IPS-NIHi7 (cell line): ENCODE data around the gene ZBTB42.

Source experiments
- DNase-seq: peaks from one replicate; pipeline ENCODE4 v3.0.0; 2012; ENCODE audit warnings: mixed read lengths; ENCODE audit errors: extremely low spot score

Gene ZBTB42

DNA sequence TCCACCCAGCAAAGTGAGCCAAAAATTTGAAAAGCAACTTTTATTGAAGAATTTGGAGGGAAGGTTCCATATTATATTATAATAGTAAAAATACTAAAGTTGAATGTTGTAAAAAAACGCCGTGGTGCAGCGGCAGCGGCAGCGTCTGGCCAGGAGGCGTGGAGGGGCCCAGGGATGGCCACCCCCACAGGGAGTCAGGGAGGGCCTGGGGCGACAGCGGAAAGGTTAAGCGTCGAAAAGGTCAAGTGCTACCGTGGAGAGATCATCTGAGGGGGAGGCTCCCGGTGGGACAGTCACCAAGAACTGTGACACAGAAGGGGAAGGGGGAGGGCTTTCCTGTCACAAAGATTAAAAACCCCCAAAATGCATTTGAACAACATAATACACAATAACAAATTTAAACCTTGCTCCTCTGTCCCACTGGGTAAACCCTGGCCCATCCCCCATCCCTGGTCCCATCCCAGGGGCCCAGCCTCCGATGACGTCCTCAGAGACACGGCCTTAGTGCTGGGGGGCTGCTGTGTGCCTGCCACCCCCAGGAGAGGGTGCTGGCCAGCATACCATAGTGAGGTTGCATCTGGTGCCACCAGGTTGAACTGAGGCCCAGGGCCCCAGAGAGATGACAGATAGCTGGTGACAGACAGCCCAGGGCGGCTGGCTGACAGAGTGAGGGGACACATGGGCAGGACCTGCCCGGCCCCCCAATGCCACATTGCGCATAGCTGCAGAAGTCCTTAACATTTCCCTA is 31.4 kb upstream of the ZBTB42 start:
- DNase-seq, result no peak

DNA sequence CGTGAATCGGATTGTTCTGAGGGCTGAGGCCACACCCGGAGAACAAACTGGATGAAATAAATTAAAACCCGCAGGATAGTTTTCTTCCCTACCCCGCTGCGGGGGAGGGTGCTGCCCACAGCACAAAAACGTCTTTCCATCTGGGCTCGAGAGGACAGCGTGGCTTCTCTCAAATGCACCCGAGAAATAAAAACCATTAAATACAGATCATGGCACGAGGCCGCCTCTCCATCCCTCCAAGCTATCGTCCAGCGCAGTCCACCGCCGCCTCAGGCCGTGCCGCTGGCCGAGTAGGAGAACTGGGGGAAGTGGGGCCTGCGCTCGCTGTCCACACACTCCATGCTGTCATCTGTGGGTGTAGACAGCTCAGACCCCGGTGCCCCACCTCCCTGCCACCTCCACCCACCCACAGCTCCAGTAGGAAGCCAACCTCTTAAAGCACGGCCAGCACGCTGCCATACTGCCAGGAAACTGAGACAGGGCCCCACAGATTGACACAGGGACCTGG is 30.8 kb upstream of the ZBTB42 start:
- no peak for DNase-seq

DNA sequence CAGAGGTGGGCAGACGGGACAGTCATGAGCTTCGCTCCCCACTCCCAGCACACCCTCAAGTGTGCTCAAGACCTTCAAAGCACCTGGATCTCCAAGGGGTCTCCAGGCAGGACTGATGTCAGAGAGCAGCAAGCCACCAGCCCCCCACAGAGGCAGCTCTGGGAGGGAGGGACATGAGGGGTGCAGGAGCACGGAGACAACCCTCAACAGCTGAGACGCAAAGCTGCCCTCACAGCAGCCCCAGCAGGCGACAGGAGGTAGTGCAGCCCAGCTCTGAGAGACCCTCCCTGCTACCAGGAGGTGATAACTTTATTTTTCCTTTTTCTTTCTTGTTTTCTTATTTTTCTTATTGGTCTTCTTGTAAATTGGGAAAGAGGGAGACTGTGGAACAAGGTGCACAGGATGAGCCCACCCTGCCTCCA is 30.0 kb upstream of the ZBTB42 start:
- DNase-seq, result no peak

DNA sequence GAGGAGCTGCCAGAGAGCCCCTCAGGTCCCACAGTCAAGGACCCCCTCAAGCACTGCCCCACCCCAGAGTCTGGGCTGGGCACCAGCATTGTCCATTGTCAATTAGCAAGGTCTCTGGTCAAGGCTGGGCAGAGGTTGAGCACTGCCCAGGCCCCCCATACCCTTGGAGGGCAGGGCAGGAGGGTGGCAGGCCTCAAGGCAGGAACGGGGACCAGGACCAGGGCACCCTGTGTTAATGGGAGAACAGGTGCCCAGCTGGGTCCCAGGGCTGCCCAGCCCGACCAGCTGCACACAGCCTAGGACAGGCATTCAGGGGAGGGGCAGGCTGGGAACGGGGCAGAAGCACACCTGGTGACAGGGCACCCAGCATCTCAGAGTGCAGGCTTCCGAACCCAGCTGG is 29.5 kb upstream of the ZBTB42 start:
- DNase-seq, result no peak

DNA sequence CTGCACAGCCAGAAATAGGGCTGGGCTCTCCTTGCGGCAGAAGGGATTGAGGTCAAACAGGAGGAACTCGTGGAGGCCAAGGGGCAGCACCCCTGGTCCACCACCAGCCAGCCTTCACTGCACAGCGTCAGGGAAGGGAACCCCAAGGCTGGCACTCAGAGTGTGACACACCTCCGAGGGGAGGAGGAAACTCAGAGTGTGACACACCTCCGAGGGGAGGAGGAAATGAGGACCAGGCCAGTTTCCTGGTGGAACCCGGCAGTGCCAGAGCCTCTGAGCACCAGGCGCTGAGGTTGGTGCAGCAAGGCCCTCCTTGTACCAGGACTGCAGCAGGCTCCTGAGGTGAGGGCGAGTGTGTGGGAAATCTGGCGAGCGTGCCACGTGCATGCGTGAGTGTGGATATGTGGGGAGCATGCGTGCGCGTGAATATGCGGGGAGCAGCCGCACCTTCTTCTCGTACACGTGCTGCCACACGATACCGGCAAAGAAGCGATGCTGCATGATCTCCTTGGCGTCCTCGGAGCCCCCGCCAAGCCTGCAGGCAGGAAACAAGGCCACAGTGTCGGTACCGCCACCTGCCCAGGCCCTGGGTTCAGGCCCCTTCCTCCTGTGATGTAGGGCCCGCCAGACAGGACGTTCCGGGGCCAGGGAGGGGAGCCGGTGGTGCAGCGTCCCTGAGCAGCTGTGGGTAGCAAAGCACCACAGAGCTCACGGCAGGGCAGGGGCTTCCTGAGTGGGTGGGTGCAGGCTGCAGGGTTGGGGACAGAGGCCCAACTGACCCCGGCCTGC is 28.8 kb upstream of the ZBTB42 start:
- DNase-seq, result no peak

DNA sequence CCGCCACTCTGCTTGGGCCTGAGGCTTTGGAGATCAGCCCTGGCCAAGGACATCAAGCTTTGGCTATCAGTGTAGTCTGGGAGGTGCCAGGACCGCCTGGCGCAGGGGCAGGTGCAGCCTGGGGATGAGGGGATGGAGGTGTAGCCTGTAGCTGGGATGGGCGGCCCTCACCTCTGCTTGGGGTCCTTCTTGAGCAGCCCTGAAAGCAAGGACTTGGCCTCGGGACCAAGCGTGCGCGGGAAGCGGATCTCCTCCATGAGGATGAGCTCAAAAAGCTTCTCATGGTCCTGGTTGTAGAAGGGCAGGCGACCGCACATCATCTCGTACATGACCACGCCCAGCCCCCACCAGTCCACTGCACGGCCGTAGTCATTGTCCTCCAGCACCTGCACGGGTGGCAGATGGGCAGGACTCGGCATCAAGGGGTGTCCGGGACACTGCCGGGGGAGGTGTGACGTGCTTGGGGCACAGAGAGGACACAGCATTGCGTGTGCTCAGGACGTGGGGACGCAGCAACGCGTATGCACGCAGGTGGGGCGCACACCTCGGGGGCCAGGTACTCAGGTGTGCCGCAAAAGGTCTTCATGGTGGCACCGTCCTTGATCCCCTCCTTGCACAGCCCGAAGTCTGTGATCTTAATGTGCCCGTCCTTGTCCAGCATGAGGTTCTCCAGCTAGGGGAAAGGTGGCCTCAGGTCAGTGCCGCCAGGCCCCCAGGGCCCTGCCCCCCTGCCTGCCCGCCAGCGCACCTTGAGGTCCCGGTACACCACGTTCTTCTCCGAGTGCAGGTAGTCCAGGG is 28.0 kb upstream of the ZBTB42 start:
- no peak for DNase-seq

DNA sequence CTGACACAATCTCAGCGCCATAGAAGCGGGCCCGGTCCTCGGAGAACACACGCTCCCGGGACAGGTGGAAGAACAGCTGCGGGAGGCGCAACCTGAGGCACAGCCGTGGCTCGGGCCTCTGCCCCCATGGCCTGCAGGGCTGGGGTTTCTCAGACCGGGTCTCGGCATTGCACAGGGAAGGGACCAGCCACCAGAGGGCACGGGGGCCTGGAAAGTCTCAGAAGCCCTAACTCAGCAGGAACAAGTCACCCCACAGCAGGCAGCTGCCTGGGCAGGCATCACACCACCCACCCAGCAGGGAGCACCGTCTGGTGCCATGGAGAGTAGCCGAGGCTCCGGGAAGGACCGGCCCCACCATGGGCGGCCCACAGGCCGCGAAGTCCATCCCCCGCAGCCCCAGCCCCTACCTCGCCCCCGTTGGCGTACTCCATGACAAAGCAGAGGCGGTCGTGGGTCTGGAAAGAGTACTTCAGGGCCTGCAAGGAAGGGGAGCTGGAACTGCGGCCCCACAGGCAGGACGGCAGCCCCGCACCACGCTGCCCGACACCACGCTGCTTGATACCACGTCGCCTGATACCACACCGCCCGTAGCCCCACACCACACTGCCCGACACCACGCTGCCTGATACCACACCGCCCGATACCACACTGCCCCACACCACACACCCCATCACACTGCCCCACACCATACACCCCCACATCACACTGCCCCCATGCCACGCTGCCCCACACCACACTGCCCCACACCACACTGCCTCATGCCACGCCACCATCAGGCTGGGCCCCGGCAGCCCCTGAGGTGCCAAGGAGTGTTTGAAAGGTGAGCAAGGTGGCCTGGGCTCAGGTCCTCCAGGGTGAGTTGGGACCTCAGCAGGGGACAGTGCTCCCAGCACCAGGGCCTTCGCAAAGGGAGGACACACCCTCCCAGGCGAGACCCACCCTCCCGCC is 27.1 kb upstream of the ZBTB42 start:
- no peak for DNase-seq

DNA sequence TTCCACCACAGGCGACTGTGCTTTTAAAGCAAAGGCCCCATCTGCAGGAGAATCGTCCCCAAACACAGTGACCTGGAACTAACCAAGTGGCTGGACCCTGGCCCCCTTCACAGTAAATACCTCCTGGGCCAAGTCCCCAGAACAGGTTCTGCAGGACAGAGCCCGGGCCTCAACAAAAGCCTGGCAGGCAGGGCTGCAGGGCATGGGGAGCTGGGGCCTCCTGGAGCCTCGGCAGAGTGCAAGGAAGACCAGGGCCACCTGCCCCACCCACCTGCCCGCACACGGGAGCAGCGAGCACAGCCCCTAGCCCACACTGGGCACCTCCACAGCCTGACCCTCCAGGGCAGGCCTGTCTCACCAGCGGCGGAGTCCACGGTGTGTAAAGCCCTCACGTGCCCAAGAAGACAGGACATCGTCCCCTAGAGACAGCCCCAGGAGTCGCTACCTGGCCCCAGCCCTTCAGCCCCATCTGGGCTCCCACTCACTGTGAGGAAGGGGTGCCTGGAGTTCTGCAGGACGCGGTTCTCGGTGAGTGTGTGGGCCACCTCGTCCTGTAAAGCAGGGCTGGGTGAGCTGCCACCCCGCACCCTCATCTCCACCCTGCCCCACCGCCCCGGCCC is 26.3 kb upstream of the ZBTB42 start:
- DNase-seq, result no peak

DNA sequence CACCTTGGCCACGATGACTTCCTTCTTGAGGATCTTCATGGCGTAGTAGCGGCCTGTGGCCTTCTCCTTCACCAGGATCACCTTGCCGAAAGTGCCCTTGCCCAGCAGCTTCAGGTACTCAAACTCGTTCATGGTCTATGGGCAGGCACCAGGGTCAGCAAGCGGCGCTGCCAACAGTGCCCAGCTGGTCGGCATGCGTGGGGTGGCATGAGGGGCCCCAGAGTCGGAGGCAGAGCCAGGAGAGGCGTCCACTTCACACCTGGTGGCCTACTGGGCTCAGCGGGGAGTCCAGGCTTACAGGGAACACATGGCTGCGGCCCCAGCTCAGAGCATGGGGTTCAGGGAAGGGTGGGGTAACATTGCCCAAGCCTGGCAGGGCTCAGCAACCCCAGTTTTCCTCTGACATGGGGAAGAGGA is 25.8 kb upstream of the ZBTB42 start:
- DNase-seq, result no peak

DNA sequence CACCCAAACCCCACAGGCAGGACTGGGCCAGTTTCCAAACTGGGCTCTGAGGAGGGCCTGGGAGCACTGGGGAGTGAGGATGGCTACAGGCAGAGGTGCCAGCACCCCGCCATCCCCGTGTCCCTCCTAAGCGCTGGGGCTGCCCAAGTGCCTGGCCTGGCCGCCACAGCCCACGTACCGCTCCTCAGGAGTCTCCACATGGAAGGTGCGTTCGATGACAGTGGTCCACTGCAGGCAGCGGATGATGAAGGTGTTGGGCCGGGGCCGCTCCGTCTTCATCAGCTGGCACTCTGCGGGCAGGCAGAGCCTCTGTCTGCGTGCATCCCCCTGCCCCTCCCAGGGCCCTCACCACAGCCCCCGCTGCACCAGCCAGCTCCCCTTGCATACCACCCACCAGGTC is 24.4 kb upstream of the ZBTB42 start:
- DNase-seq, result no peak

DNA sequence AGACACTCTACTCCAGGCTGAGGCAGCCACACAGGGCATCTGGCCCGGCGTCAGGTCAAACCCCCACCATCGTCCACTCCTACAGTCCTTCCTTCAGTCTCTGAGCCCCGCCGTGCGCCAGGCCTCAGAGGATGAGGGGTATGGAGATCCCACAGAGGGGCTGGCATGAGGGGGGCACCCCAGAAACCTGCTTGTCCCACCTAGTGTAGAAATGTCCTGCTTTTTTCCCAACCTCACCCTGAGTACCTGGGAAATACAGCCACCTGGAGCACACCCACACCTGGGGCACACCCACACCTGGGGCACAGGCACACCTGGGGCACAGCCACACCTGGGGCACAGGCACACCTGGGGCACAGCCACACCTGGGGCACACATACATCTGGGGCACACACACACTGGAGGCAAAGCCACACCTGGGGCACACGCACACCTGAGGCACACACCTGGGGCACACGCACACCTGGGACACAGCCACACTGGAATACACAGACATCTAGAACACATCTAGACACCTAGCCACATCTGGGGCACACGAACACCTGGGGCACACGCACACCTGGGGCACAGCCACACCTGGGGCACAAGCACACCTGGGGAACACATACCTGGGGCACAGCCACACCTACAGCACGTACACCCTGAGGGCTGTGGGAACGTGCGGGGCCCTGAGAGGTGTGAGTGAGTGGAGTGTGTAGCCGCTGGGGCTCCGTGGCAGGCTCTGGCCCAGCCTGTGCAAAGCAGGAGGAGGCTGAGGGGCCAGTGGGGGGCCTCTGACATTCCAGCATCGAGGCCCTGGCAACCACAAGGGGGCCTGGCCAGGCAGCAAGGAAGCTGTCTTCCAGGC is 23.7 kb upstream of the ZBTB42 start:
- DNase-seq, result no peak

DNA sequence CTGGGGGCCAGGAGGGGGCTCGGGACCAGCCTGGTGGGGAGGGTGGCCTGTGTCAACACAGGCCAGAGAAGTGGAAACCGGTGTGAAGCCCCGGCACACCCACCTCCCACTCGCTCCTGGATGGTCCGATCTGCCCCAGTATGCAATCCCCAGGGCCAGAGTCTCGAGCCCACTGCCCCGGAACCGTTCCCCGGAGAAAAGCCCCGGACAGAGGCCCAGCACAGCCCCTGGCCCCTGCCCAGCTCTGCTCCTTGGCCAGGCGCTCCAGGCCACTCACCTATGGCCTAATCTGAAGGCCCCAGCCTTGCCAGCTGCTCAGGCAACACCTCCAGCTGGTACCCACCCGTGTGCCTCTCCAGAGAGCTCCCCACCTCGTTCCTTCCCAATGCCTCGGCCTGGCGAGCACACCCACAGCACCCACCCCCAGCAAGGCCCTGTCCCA is 23.1 kb upstream of the ZBTB42 start:
- DNase-seq, result no peak

DNA sequence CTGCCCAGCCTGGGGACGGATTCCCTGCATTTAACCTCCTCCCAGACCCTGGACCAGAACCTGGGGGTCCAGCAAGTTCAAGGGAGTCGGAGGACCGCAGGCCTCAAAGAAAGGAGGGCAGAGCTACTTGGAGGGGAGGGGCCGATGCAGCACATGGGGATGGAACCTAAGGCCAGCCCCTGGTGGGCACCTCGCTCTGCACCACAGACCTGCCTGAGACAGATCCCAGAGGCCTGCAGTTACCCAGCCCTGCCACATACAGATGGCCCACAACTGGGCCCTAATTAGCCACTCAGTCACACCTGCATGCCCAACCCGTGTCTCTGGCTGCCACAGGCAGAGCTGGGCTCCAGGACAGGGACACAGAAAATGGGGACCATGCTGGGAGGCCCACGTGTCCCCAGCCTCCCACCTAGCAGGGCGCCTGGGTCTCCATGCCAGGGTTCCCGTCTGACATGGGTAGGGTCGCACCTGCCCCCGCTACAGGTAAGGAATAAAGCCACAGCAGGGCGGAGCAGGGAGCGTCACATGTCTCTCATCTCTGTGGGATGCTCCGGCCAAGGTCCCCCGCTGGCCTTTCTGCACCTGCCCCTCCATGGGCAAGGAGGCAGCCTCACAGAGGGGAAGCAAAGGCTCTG is 22.1 kb upstream of the ZBTB42 start:
- no peak for DNase-seq

DNA sequence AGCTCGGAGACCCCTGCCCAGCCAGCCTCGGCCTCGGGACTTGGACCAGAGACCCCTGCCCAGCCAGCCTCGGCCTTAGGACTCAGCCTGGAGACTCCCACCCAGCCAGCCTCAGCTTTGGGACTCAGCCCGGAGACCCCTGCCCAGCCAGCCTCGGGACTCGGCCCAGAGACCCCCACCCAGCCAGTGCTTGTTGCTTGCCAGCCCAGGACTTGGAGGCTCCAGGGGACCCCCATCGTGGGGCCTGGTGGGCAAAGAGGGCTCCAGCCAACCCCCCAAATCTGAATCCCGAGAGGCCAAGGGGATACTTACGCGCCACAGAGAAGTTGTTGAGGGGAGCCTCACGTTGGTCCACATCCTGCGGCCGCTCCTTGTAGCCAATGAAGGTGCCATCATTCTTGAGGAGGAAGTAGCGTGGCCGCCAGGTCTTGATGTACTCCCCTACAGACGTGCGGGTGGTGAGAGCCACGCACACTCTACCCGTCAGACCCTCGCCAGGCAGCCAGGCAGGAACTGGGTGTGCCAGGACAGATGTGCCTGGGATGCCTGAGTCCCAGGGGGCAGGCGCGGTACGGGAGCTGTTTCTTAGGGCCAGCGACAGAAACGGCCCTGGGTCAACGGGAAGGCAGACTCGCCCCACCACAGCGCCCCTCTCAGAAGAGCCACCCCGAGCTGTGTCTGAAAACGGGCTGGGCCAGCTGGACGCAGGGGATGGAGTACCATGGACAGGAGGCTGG is 21.0 kb upstream of the ZBTB42 start:
- DNase-seq, result no peak

DNA sequence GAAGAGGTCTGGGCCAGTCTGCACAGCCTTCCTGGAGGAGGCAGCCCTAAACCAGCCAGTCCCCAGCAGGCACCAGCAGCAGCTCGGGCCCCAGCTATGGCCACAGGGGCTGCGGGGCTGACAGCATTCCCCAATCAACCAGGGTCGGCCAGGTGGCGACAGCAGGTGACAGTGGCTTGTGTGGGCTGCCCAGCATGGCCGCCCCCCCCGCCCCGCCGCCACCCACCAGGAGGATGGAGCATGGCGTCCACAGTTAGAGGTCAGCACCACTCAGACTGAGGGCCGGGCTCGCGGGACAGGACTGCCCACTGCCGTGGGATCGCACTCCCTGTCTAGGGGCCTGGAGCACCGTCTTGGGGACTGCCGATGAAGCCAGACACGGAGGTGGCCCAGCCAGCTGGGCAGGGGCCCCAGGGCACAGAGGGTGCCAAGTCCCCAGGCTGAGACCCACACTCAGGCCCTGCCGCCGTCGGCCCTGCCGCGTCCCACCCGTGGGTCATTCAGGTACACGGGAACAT is 20.3 kb upstream of the ZBTB42 start:
- DNase-seq, result no peak

DNA sequence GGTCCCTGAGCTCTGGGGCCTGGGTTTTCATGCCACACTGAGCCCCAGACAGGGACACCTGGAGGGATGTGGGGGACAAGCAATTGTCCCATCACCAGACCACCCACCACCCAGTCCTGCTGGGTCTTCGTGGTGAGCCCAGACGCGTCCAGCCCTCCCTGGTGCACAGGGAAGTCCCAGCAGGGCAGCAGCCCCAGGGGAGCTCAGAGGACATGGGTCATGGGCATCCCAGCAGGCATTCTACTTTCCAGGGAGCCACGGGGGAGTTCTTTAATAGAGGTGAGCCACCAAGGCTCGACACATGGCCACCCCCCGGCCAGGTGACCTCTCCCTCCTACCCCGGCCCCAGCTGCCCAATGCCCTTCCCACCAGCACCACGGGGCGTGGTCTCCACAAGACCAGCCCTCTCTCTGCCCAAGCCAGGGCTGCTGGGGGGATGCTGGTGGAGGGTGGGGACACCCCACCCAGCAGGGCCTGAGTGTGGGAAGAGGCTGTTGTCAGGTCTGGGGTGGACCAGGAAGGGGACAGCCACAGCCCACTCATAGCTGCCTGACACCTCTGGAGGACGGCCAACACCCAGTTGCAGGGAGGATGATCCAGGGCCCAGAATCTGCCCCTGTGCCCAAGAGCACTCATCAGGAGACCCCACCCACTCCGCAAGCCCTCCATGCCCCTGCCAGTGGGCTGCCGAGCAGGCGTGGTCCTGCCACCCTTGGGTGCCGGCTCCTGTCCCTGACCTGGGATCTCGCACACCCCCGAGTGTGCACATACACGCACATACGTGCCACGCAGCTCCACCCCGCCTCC is 19.4 kb upstream of the ZBTB42 start:
- no peak for DNase-seq

DNA sequence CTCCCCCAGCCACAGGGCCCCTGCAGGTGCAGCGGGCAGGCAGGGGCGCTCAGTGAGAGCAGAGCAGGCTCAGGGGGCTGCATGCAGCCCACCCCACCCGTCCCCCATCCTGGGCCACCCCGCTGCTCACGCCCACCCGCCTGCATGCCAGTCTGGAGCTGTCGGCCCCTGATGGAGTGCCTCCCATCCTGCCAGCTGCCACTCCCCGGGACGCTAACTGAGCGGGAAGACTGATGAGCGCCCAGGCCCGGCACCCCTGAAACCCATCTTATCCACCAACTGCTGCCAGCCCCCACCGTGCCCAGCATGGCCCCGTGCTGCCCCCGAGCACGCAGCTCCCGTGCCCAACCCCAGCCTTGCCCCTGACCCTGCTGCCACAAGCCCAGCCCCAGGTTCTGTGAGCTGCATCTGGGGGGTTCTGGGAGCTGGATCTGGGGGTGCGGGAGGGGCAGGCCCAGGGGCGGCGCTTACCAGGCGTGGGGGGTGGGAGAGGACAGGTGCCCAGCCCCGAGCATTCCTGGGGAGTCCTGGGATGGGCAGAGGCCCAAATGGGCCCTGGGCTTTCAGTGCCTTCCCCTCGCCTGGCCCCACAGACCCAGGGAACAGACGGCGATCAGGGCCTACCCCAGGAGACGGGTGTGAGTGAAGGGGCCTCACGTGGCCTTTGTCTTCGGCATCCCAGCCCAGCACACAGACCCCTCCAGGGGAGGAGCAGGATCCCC is 18.7 kb upstream of the ZBTB42 start:
- DNase-seq, result no peak
